IPS DF 19.7 (cell line): ENCODE measurements around the gene PIH1D1.
"Not testable (repeated sequence)": the region's sequence is repeated elsewhere in the genome, so short reads cannot be mapped to it uniquely, and the experiment has no call there.

Experiments used
- DNase-seq: peaks from one replicate; pipeline ENCODE4 v3.0.0-alpha.2; 2013; ENCODE audit warnings: low read depth, low spot score

Gene PIH1D1

DNA sequence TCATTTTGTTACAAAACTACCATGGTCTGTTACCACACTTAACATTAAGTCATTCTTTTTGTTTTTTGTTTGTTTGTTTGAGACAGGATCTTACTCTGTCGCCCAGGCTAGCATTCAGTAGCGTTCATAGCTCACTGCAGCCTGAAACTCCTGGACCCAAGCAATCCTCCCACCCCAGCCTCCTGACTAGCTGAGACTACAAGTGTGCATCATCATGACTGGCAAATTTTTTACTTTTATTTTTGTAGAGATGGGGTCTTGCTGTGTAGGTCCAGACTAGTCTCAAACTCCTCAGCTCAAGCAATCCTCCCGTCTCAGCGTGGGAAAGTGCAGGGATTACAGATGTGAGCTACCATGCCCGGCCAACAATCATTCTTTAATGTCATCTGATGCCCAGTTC, 4.7 kb upstream of the PIH1D1 start:
- no peak for DNase-seq

DNA sequence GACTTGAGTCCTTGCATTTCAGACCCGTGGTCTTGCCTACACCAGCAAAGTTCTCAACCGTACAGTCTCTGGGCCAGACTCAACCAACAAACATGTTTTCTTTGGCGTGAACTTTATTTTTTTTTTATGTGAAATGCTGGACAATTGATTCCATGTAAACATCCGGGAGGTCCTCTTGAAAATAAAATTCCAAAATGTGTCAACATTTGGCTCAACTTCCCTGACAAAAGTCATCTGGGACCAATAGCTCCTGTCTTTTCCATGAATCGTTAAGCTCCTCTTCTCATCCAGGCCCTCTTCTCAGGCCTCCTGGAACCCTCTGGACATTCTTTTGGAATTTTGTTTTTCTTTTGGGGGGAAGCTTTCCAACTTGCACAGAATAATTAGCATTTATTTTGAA, 4.2 kb upstream of the PIH1D1 start:
- DNase-seq = no peak

DNA sequence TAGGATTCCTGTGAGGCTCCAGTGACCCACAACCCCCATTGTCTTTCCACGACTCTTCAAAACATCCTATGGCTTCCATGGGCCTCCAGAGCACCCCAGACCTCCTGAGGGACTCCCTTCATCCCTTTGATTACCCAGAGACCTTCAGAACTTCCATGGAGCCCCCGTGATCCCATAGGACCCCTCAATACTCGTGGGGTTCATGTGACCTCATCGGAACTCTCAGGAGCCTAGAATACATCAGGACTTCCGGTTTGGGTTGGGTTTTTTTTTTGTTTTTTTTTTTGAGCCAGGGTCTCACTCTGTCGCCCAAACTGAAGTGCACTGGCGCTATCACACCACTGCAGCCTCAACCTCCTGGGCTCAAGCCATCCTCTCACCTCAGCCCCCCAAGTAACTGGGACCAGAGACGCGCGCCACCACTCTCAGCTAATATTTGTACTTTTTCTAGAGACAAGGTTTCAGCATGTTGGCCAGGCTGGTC, 2.2 kb upstream of the PIH1D1 start:
- no peak for DNase-seq

DNA sequence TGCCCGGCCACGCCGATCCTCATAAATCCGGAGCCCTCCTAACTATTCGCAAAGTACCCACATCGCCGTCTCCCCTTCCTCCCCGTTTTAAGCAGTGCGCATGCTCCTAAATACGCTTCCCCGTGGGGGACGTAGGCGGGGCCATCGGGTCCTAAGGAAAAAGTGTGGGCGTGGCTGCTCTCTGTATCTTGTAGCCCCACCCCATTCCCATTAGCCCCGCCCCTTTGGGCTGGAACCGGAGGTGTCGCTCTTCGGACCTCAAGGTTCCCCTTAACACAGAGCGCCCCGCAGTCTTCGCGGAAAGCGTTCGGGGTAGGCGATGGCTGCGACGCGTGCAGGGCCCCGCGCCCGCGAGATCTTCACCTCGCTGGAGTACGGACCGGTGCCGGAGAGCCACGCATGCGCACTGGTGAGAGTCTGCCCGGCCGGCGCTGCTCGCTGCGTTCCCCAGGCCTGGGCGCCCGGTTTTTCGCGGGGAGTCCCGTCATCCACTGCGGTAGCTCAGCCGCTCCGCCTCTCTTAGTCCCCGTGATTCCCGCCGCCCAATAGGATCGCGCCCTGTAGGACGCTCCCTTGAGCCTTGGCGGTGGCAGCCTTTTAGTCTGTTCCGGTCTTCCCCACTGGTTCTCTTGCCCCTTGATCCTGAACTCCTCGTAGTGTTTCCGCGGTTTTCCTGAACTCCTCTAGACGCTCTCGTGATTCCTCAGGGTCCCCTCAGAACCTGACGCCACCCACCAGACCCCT, 1.6 kb upstream of the PIH1D1 start, which contains the start of gene ALDH16A1:
ALDH16A1 (plus strand) TSS at position 213 of the 744 bp plus-strand sequence; CDS start at position 320, 107 bp downstream.
- DNase-seq = peak; percentile 80

DNA sequence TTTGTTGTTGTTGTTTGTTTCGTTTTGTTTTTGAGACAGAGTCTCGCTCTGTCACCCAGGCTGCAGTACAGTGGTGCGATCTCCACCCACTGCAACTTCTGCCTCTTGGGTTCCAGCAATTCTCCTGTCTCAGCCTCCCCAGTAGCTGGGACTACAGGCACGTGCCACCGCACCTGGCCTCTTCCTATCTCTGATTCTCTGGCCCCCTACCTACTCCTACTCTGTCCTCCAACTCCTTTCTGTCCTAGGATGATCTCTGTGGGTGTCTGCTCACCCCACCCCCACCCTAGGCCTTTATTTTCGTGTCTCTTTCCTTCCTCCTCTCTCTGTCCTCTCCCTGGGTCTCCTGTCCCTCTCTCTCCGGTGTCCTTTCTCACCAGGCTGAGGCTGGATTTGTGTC, 1.2 kb downstream of the PIH1D1 start:
- DNase-seq = no peak

DNA sequence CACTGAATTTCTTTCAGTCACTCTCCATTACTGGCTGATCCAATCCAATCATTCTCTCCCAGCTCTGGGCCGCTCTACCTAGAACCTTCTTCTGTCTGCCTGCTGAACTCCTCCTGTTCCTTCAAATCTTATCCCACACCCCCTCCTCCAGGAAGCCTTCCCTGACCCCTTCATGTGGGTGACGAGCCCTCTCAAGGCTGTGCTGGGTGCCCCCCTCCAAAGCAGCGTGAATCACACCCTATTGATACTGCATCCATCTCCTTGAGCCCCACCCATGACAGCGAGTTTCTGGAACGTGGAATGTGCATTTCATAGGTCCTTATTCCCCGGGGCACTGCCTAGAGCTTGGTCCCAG, 3.2 kb downstream of the PIH1D1 start:
- DNase-seq = no peak

DNA sequence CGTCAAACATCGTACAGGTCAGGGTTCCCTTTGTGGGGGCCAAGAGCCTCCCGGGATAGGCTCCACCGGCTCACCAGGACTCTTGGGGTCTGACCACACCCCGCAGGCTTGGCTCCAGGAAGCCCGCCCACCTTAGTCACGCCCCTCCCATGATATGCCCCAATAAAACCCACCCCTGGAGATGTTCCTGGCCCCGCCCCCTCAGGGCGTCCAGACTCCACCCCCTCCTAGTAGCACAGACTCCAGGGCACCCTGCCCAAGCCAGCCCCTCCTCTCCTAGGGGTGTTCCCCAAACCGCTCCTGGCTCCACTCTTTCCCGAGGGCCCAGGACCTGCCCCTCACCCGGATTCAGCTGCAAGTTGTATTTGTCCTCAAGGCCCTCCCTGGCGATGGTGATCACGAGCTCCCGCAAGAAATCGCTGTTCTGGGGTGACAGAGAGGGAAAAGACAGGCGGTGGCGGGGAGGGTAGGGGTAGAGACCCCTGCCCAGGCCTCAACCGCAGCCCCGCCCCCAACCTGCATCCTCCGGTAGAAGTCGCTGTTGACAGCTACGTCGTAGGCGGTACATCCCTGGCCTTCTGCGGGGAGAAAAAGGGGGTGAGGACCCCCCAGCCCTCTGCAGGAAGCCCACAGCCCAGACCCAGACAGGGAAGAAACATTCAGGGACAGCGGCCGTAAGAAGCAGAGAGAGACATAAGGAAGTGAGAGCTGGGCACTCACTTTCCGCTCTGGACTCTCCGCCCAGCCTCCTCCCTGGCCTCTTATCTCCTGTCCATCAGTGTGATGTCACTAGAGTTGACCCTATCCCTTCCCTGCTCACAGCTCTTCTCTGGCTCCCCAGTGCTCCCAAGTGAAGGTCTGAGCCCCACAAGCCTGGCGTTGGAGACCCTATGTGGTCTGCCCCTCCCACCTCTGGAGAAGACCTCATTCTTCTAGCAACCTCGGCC, 3.9 kb downstream of the PIH1D1 start:
- no peak for DNase-seq

DNA sequence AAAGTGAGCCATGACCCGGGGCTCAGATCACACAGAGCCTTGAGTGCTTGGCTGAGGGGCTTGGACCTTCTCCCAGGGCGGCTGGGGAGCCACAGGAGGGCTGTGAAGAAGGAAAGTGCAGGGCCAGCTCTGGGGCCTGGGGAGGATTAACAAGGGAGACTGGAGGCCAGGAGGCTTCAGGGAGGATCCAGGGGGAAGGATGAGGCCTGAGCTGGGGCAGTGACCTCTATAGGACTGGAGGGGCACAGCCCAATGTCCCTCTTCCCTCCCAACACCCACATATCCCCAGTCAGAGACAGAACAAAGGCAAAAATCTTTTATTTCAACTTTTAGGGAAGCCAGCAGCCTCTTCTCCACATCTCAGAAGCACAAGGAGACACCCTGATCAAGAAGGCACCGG, 5.6 kb downstream of the PIH1D1 start:
- DNase-seq = no peak

DNA sequence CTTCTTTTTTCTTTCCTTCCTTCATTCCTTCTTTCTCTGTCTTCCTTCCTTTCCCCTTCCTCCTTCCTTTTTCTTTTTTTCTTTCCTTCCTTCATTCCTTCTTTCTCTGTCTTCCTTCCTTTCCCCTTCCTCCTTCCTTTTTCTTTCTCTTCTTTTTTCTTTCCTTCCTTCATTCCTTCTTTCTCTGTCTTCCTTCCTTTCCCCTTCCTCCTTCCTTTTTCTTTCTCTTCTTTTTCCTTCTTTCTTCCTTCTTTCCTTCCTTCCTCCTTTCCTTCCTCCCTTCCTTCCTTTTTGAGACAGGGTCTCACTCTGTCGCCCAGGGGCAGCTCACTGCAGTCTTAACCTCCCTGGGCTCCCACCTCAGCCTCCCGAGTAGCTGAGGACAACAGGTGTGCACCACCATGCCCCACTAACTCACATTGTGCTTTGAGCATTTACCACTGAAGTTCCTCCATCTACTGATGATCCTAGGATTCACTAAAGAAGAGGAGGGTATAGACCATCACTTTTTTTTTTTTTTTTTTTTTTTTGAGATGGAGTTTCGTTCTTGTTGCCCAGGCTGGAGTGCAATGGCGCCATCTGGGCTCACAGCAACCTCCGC, 7.4 kb downstream of the PIH1D1 start:
- not testable (repeated sequence) for DNase-seq

DNA sequence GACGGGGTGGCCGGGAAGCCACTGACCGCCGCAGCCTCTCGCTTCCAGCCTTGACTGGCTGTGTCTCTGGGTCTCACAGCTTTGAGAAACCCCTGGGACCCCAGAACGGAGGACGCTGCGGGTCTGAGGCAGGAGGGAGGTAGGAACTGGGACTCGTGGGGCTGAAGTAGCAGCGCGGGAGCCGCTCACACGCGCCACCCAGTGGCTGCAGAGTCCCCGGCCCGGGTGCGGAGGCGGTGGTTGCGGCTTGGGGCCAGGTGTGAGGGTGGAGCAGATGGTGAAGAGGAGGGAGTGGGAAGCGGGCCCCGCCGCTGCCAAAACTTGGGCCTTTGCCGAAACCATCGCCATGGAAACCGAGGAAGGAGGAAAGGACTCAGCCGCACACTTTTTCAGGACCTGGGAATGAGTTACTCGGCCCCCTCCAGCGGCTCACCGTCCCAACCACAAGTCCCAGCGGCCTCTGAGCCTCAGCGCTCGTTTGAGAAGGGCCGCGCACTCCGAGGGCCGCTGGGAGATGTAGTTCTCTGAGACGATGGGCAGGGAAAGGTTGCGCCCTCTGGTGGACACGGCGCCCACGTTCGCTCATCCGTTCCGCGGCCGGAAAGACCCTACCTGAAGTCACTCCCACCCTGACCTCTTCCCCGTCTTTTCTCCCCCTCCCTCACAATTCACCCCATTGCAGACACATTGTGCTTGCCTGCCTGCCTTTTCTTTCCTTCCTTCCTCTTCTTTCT, 8.1 kb downstream of the PIH1D1 start:
- DNase-seq = no peak

DNA sequence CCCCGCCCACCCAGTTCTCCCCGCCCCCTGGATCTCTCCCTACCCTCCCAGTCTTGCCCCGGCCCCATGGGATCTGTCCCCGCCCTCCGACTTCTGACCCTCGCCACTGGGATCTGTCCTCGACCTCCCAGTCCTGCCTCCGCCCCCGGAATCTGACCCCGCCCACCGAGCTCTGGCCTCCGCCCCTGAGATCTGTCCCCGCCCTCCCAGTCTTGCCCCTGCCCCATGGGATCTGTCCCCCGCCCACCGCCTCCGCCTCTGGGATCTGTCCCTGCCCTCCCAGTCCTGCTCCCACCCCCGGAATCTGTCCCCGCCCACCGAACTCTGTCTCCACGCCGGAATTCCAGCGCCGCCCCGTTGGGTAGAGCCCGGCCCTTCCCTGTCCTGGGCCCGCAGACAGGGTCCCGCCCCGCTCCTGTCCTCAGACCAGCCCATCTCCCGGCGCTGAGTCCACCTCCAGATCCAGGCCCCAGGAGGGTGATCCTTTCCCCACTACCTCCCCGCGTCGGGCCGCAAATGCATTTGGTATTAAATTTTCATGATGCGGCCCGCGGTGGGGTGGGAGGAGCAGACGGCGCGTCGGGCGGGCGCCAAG, 8.7 kb downstream of the PIH1D1 start:
- DNase-seq = peak; percentile 74

DNA sequence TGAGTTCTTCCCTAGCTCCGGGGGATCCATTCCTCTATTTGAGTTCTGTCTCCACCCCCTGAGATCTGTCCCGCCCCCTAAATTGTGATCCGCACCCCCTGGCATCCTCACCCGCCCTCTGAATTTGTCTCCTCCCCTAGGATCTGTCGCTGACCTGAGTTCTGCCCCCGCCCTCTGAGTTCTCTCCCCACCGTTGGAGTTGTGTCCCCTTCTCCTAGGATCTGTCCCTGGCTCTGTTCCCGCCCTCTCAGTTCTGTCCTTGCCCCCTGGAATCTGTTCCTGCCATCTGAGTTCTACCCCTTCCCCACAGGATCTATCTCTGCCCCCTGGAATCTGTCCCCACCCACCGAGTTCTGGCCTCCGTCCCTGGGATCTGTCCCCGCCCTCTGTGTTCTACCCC, 9.3 kb downstream of the PIH1D1 start:
- DNase-seq = no peak

DNA sequence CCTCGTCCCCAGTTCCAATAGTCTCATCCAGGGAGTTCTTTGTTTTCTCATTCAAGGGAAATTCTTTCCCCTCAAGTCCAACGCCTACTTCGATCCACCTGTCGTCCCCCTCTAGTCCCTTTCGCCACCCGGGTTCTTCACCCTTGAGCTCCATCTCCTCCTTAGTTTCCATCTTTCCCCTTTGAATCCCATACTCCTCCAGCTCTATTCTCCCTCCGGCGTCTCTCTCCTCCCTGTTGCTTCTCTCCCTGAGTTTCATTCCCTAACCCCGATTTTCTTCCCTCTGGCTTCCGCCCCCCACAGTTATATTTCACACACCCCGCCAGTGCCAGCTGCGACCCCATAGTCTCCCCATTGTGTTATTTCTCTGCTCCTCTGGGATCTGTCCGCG, 9.7 kb downstream of the PIH1D1 start:
- DNase-seq = no peak

DNA sequence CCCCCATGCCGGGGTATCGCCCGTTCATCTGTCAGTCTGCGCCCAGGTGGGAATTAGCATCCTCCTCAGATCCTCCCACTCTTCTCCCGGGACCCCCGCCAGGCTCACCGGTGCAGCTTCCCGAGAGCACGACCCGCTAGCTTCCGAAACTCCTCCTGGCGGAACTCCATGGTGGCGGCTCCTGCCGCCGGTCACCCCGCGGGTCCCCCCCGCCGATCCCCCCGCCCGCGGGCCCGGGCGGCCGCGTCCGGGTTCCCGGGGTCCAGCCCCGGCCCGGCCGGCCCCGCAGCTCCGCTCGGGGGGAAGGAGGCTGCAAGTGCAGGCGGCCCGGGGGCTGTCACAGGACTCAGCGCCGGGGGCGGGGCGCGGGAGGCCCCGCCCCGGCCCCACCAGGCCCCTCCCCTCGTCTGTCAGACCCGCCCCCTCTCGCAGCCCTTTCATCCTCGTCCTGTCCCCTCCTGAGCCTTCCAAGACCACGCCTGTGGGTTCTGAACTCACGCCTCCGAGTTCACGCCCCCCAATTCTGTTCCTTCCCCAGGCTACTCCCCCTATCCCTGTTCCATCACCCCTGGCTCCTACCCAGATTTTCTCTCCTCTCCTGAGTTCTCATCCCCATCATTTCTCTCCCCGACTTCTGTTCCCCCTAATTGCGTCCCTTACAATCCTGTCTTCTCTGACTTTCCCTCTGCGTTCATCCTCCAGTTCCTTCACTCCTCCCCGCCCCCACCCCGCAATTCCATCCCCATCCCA, 10.2 kb downstream of the PIH1D1 start, which contains the start of gene SLC17A7:
SLC17A7 (minus strand) TSS at position 318 of the 750 bp plus-strand sequence; CDS start at position 170, 148 bp downstream.
- DNase-seq = no peak

DNA sequence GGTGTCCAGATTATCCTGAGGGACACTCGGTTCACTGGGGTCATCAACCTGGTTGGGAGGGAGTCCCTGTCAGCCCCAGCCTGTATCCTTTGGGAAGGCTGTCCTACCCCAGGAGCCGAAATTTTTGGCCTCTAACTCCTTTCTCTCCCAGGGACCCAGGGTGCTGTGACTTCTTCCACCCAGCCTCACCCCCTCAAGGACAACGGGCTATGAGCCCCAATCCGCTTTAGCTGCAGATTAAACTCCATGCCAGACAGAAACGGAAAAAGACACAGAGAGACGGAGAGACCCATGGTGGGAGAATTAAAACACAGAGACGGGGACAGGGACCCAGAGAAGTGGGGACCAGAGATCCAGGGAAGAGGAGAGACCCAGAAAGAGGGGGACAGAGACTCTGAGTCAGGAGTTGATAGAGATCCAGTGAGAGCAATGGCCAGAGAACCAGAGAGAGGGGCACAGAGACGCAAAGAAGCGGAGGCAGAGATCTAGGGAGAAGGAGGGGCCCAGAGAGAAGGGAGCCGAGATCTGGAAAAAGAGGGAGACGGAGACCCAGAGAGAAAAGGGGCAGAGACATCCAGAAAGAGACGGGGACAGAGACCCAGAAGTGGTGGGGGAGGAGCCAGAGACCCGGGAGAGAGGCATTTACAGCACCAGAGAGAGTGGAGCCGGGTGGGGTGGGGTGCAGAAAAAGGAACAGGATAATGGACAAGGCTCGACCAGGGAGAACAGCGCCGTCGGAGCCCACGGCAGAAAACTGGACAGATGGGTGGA, 11.0 kb downstream of the PIH1D1 start:
- no peak for DNase-seq

DNA sequence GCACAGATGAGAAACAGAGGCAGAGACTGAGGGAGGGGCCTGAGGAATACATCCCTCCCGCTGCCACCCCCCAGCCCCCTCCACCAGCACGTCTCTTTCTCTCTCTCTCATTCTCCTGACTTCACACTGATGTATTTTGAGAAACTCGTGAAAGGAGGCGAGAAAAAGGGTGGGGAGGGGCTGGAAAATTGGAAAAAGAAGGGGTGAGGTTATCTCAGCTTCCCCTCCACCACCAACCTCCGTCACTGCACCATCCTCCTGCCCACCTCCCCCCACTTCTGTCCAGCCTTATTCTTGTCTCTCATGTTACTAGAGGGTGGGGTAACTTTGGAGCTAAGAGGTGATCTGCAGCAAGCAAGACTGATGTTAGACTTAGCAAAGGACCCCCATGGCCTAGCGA, 11.8 kb downstream of the PIH1D1 start:
- no peak for DNase-seq

DNA sequence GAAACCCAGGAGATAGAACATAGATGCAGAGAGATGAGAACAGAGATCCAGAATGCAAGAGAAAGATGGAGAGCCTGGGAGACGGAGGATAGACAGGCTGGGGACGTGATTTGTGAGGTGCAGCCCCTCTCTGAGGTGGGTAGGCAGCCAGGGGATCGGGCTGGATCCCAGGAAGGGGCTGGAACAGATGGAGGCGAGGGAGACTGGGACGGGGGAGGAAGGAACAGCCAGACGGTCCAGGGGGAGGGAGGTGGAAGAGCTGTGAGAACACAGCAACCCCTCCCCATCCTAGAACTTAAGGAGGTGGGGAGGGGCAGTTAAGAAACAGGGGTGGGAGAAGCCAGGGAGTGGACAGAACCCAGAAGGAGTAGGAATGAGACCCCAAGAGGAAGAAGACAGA, 13.4 kb downstream of the PIH1D1 start:
- DNase-seq = no peak

DNA sequence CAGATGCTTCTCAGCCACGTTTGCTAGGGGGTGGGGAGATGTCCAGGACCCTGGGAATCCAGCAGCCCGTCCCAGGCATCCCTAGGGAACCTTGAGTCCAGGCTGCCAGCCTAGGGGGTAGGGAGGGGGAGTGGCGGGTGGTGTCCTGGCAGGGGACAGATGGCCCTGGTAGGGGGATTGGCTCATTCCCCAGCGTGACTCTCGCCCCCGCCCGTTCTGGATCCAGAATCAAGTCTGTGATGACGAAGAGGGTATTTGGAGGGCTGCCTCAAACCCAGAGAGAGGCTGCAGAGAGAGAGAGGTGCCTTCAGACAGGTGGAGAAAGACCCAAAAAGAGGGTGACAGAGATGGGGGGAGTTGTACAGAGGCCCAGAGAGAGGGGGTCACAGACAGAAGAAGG, 14.4 kb downstream of the PIH1D1 start:
- DNase-seq = no peak

DNA sequence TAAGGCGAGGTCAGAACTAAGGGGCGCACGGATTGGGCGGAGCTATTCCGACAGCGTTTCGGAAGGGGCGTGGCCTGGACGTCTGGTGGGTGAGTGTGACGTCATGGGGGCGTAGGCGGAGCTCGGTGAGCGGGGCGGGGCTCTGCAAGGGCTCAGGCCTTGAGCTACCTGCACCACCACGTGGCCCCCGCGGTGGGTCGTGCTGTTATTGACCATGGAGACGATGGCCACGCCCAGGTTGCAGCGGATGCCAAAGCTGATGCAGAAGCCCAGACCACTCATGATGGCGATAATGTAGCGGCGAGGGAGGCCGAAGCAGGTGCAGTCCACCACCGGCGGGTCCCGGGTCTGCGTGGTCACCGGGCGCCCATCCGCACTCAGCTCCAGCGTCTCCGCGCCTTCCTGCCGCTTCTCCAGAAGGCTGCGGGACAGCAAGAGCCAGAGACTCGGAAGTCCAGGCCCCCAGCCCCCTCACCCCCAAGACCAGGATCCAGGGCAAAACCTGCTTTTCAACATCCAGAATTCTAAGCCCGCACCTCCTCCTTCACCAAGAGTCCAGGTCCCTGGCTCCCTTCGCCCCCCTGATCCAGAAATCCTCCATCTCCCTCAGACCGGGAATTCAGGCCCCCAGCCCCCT, 15.1 kb downstream of the PIH1D1 start:
- no peak for DNase-seq
